HG02588 (cell line): ENCODE measurements around the gene DUT.
"Not testable (repeated sequence)": the region's sequence is repeated elsewhere in the genome, so short reads cannot be mapped to it uniquely, and the experiment has no call there.

ENCODE experiments used
- ATAC-seq: cut with Tn5 transposase; IDR thresholded peaks from one replicate; pipeline ENCODE4 v1.9.1; 2021; ENCODE audit warnings: mild to moderate bottlenecking, moderate library complexity; ENCODE audit not compliant: unreplicated experiment

DUT gene

GRCh38 chr15:48326180-48326579 is 5.0 kb upstream of the DUT start:
- not testable (repeated sequence) for ATAC-seq

GRCh38 chr15:48330105-48330785 is 984 bp upstream of the DUT start:
- no peak for ATAC-seq

- peak; percentile 46 for ATAC-seq
These were observed 790 bp downstream of the DUT start for GRCh38 chr15:48331796-48332641.

GRCh38 chr15:48332642-48333034 is 1.4 kb downstream of the DUT start:
- ATAC-seq: no peak

- no peak for ATAC-seq
These were observed 2.3 kb downstream of the DUT start for GRCh38 chr15:48333540-48333939.

- no peak for ATAC-seq
These were observed 3.0 kb downstream of the DUT start for GRCh38 chr15:48334260-48334659.

- ATAC-seq: no peak
These were observed 5.7 kb downstream of the DUT start for GRCh38 chr15:48336940-48337339.

GRCh38 chr15:48337607-48338006 is 6.4 kb downstream of the DUT start:
- ATAC-seq: no peak

- no peak for ATAC-seq
These were observed 8.9 kb downstream of the DUT start for GRCh38 chr15:48340111-48340510.

GRCh38 chr15:48343865-48344264 is 12.6 kb downstream of the DUT start:
- no peak for ATAC-seq

- ATAC-seq: no peak
These were observed 14.3 kb downstream of the DUT start for GRCh38 chr15:48345516-48345915.

GRCh38 chr15:48352474-48353072 is 21.3 kb downstream of the DUT start:
- peak; percentile 87 for ATAC-seq

GRCh38 chr15:48354694-48355303 is 23.6 kb downstream of the DUT start:
- ATAC-seq: no peak

- ATAC-seq: no peak
These were observed 24.1 kb downstream of the DUT start for GRCh38 chr15:48355377-48355776.

- no peak for ATAC-seq
These were observed 27.3 kb downstream of the DUT start for GRCh38 chr15:48358229-48359152.

- ATAC-seq: no peak
These were observed 29.6 kb downstream of the DUT start for GRCh38 chr15:48360841-48361240.

GRCh38 chr15:48361685-48362084 is 30.5 kb downstream of the DUT start:
- ATAC-seq: no peak

- ATAC-seq: no peak
These were observed 32.2 kb downstream of the DUT start for GRCh38 chr15:48363474-48363873.

GRCh38 chr15:48365575-48365974 is 34.3 kb downstream of the DUT start:
- ATAC-seq: no peak

GRCh38 chr15:48366584-48367312 is 35.5 kb downstream of the DUT start:
- ATAC-seq: no peak
